GM06990 (cell line): ENCODE results near the gene CFAP74.

Experiments used
- DNase-seq: peaks from one replicate; pipeline ENCODE4 v3.0.0-alpha.2; 2011; ENCODE audit not compliant: insufficient read length; ENCODE audit errors: extremely low read depth
- H3K27me3 ChIP-seq: replicated peaks from 2 replicates; pipeline ENCODE4 v1.6.0; 2011; ENCODE audit warnings: low read length; ENCODE audit not compliant: control insufficient read depth, insufficient read depth
- H3K36me3 ChIP-seq: 2 replicates; pipeline ENCODE4 v1.5.1; 2011; ENCODE audit warnings: low read length; ENCODE audit not compliant: control insufficient read depth, insufficient read depth
- H3K4me3 ChIP-seq: replicated peaks from 2 replicates; pipeline ENCODE4 v1.5.1; 2011; ENCODE audit warnings: low read depth, mild to moderate bottlenecking, control low read depth, low read length
- CTCF ChIP-seq: IDR thresholded peaks from 2 replicates; pipeline ENCODE4 v1.5.1; 2011; ENCODE audit warnings: low read length, control low read depth, mild to moderate bottlenecking, inconsistent platforms; ENCODE audit not compliant: insufficient read depth, poor library complexity, severe bottlenecking

Gene CFAP74

GRCh38 chr1:1940123-1940425, 63.5 kb downstream of the CFAP74 start:
- Histone ChIP-seq H3K36me3 (no peaks in the 10 kb centered on the region), H3K27me3 (no peaks in the 10 kb centered on the region), H3K4me3 (no peak overlapping the region)
- DNase-seq = no peak
- TF ChIP-seq CTCF = no peak

GRCh38 chr1:1939296-1940122, 64.1 kb downstream of the CFAP74 start:
- DNase-seq = no peak
- no peaks in the 10 kb centered on the region for H3K27me3 ChIP-seq
- no peak for TF ChIP-seq CTCF
- no peaks in the 10 kb centered on the region for H3K36me3 ChIP-seq
- H3K4me3 ChIP-seq = no peak overlapping the region

- H3K36me3 ChIP-seq = no peaks in the 10 kb centered on the region
- no peak overlapping the region for H3K4me3 ChIP-seq
- H3K27me3 ChIP-seq = no peaks in the 10 kb centered on the region
- DNase-seq = no peak
- no peak for TF ChIP-seq CTCF
Observed at GRCh38 chr1:1938613-1939295, 64.8 kb downstream of the CFAP74 start.

GRCh38 chr1:1938276-1938573, 65.4 kb downstream of the CFAP74 start:
- Histone ChIP-seq H3K4me3 (no peak overlapping the region), H3K27me3 (no peaks in the 10 kb centered on the region), H3K36me3 (no peaks in the 10 kb centered on the region)
- DNase-seq = no peak
- TF ChIP-seq CTCF = no peak

- H3K27me3 ChIP-seq = no peaks in the 10 kb centered on the region
- TF ChIP-seq CTCF = no peak
Observed at GRCh38 chr1:1937549-1938275, 65.9 kb downstream of the CFAP74 start.

More at GRCh38 chr1:1937549-1938275, 65.9 kb downstream of the CFAP74 start:
- Histone ChIP-seq H3K36me3 (no peaks in the 10 kb centered on the region), H3K4me3 (no peak overlapping the region)
- no peak for DNase-seq
